Thyroid gland (tissue), 4 donors: Measurements from ENCODE around the gene DCUN1D4. TPM values are rescaled to one million over a fixed set of nuclear protein-coding genes. Genes with fewer than 3 reads are reported as not detected.

Experiments used
- DNase-seq, 2 donors: peaks; one replicate each; pipeline ENCODE4 v3.0.0-alpha.2; 2019
- H3K27ac ChIP-seq, 3 donors: fragments of 200-600 bp; sonication (generic); 1 replicate in 2 of 3; 2 replicates in 1 of 3; pipeline ENCODE4 v1.5.1; 2016 to 2019; ENCODE audit warnings: mild to moderate bottlenecking in 1 of 3, moderate library complexity in 1 of 3
- H3K27me3 ChIP-seq: fragments of 200-600 bp; sonication (generic); one replicate; pipeline ENCODE4 v1.5.1; 2019
- H3K36me3 ChIP-seq, 2 donors: fragments of 200-600 bp; sonication (generic); one replicate each; pipeline ENCODE4 v1.5.1; 2016 to 2019
- H3K4me1 ChIP-seq, 2 donors: fragments of 200-600 bp; sonication (generic); one replicate each; pipeline ENCODE4 v1.5.1; 2017 to 2019
- H3K4me3 ChIP-seq, 3 donors: fragments of 200-600 bp; sonication (generic); replicated peaks in 1 of 3; 1 replicate in 2 of 3; 2 replicates in 1 of 3; pipeline ENCODE4 v1.5.1; 2016; ENCODE audit warnings: mild to moderate bottlenecking in 1 of 3
- H3K9me3 ChIP-seq: fragments of 200-600 bp; sonication (generic); one replicate; pipeline ENCODE4 v1.5.1; 2017
- CTCF ChIP-seq, 6 experiments: fragments of 200-600 bp in 3 of 6; fragments of 450-650 bp in 3 of 6; sonication (generic) in 3 of 6; IDR thresholded peaks; one replicate each; pipeline ENCODE4 v1.5.1; 2016 to 2019; ENCODE audit warnings: antibody characterized with exemption in 6 of 6, mild to moderate bottlenecking in 2 of 6, inconsistent platforms in 1 of 6, moderate library complexity in 1 of 6
- POLR2A ChIP-seq, 2 donors: fragments of 450-650 bp; IDR thresholded peaks; one replicate each; pipeline ENCODE4 v1.6.1; 2017; ENCODE audit warnings: antibody characterized with exemption in 2 of 2, mild to moderate bottlenecking in 2 of 2, moderate library complexity in 1 of 2
- WGBS, 2 donors: methylation state at CpG; one replicate each; pipeline ENCODE4 v1.1.5; 2017; 5-methylcytosine and 5-hydroxymethylcytosine counted together
- intact Hi-C: fragments of 100-400 bp; cut with DNase I; formaldehyde crosslinking; loops from one replicate; pipeline ENCODE4 v1.15.1; 2023
- total RNA-seq, 4 donors: library from RNA; depleted of rRNA; stranded (reverse); fragments of >200 nt; gene quantifications; one replicate each; pipeline ENCODE4 v1.2.3, GENCODE V29; 2016

The DCUN1D4 gene
- total RNA-seq, 4 donors from 2014 or later: 44.6 to 81.4 (median 51.7) TPM

DNA sequence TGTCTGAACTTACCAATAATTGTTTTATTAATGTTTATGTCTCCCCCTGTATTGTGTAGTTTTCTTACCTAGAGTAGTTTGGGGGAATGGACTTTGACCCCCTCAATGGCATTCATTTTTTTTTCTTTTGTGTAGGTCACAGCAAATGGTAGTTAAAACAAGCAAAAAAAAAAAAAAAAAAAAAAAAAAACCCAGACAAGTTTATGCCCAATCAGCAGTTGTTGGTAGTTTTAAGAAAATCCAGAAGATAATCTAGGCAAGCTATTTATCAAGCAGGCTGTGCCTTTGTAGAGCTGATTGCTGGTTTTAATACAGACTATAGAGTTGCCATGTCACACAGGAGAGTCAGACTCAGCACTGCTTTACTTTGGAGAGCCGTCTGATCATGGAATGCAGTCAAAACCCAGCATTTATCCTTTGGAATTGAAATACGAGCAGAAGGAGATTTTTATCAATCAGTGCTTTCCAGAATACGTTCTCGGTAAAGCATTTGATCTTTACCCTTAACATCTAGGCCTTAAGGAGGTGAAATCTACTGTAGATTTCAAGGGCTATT, 16.6 kb downstream of the DCUN1D4 start:
- peaks cover 7 to 13% of the 10 kb centered on the region in 2 donors for H3K36me3 ChIP-seq
- H3K9me3 ChIP-seq: no peaks in the 10 kb centered on the region
- H3K27ac ChIP-seq: no peak overlapping the region
- intact Hi-C loops: no loop called here
- no peak overlapping the region for H3K4me3 ChIP-seq
- DNase-seq: no peak
- TF ChIP-seq POLR2A (IDR thresholded peaks at IDR 0.05) (no peak), CTCF (IDR thresholded peaks at IDR 0.05) (no peak)
- H3K4me1 ChIP-seq: peaks cover 0 to 10% of the 10 kb centered on the region in 2 donors
- WGBS, 2 donors: 76 to 81% methylated on average over 4 of the region's 4 CpGs
- no peaks in the 10 kb centered on the region for H3K27me3 ChIP-seq

DNA sequence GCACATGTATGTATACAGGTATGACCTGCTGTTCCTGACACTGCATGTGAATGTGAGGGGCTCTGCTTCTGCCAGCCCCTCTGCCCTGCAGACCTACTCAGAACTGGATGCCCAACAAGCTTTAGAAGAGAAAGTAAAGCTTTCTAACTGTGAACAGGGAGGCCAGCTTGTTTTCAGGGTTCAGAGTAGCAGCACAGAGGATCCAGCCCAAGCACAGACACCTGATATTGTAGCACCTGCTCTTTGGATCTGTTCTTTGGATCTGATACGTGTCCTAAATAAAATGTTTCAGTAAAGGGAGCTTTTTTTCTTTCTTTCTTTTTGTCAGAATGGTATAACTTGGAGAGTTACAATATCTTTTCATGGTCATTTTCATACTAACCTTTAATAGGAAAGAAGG, 19.2 kb downstream of the DCUN1D4 start:
- no peak overlapping the region for H3K4me3 ChIP-seq
- H3K27me3 ChIP-seq: no peaks in the 10 kb centered on the region
- intact Hi-C loops: no loop called here
- H3K9me3 ChIP-seq: no peaks in the 10 kb centered on the region
- whole genome bisulfite sequencing, 2 donors: 96% methylated on average over 1 of the region's 1 CpG
- H3K4me1 ChIP-seq: peaks cover 0 to 10% of the 10 kb centered on the region in 2 donors
- TF ChIP-seq CTCF (IDR thresholded peaks at IDR 0.05): no peak
- no peak for TF ChIP-seq POLR2A (IDR thresholded peaks at IDR 0.05)
- H3K27ac ChIP-seq: no peak overlapping the region
- peaks cover 25% of the 10 kb centered on the region in 2 donors for H3K36me3 ChIP-seq
- DNase-seq: no peak

- TF ChIP-seq CTCF (IDR thresholded peaks at IDR 0.05): no peak
- no peak for TF ChIP-seq POLR2A (IDR thresholded peaks at IDR 0.05)
- intact Hi-C loops: no loop called here
- Histone ChIP-seq H3K9me3 (no peaks in the 10 kb centered on the region), H3K27ac (no peak overlapping the region), H3K4me3 (no peak overlapping the region), H3K27me3 (no peaks in the 10 kb centered on the region), H3K36me3 (peaks cover 30 to 31% of the 10 kb centered on the region in 2 donors), H3K4me1 (peaks cover 0 to 10% of the 10 kb centered on the region in 2 donors)
- no peak for DNase-seq
- WGBS, 2 donors: 93% methylated on average over 1 of the region's 1 CpG
Measured at GRCh38 chr4:51862781-51863180, 19.8 kb downstream of the DCUN1D4 start.

DNA sequence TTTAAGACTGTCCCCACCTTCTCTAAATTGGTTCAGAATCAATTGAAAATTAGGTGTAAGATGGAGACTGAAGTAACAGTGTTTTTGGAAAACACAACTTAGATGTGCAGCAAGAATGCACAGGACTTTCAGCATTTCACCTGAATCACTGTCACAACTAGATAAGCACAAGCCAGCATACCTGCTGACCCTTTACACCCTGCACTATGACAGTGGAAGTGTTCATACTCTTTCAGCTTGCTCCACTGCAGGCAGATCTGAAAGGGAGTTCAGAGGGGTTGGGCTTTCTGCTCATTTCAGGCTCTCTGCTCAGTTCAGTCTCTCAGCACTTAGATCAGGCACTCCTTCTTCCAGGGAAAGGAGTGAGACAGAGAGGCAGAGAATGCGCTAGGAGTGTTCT, 22.8 kb downstream of the DCUN1D4 start:
- Histone ChIP-seq H3K36me3 (peaks cover 35% of the 10 kb centered on the region in 2 donors), H3K27ac (no peak overlapping the region), H3K27me3 (no peaks in the 10 kb centered on the region), H3K9me3 (no peaks in the 10 kb centered on the region), H3K4me1 (no peaks in the 10 kb centered on the region), H3K4me3 (no peak overlapping the region)
- intact Hi-C loops: no loop called here
- WGBS, 2 donors: 100% methylated on average over 1 of the region's 1 CpG
- DNase-seq: no peak
- TF ChIP-seq POLR2A (IDR thresholded peaks at IDR 0.05) (no peak), CTCF (IDR thresholded peaks at IDR 0.05) (no peak)

DNA sequence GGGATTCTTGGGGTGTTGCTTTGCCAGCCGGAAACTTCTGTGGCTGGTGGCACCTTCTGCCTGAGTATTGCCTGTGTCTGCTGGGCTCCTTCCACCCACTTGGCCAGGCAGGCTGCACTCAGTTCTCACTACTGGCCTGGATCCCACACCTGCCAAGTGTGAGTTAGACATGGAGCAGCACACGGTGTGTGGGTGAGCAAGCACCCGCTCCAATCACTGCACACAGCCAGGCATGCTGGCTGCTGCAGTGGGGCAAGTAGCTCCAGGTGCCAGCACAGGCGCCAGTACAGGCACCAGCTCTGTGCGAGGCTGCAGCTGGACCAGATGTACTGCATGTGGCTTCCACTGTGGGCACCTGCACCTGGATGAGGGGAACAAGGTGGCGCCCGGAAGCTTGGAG, 23.9 kb downstream of the DCUN1D4 start:
- H3K4me3 ChIP-seq: no peak overlapping the region
- intact Hi-C loops: no loop called here
- no peaks in the 10 kb centered on the region for H3K4me1 ChIP-seq
- 86 to 98% methylated on average over 5 to 7 of the region's 7 CpGs for WGBS, 2 donors
- no peak for DNase-seq
- no peak overlapping the region for H3K27ac ChIP-seq
- no peak for TF ChIP-seq CTCF (IDR thresholded peaks at IDR 0.05)
- H3K36me3 ChIP-seq: peaks cover 35% of the 10 kb centered on the region in 2 donors
- H3K27me3 ChIP-seq: no peaks in the 10 kb centered on the region
- H3K9me3 ChIP-seq: no peaks in the 10 kb centered on the region
